GM12878 (cell line): ENCODE data around the gene STK16.

Experiments
- CEBPB ChIP-seq, 2 experiments: fragments of 150-350 bp in 1 of 2; IDR thresholded peaks; 2 replicates each; pipeline ENCODE4 v1.6.1; 2012 to 2014; ENCODE audit warnings: low read depth in 2 of 2, low read length in 2 of 2, borderline replicate concordance in 1 of 2, inconsistent platforms in 1 of 2
- CTCF ChIP-seq, 3 experiments: IDR thresholded peaks in 2 of 3; conservative IDR thresholded peaks in 1 of 3; 2 replicates each; pipeline ENCODE4 v1.5.1; 2011; ENCODE audit warnings: low read depth in 3 of 3, low read length in 3 of 3, mild to moderate bottlenecking in 3 of 3, control low read depth in 2 of 3, moderate library complexity in 2 of 3, inconsistent platforms in 1 of 3, mixed read lengths in 1 of 3; ENCODE audit not compliant: control insufficient read depth in 2 of 3, insufficient read depth in 1 of 3; ENCODE audit errors: extremely low read depth in 1 of 3
- EGR1 ChIP-seq, 2 experiments: IDR thresholded peaks; 1 replicate in 1 of 2; 2 replicates in 1 of 2; pipeline ENCODE4 v1.6.1; 2011 to 2012; ENCODE audit warnings: low read depth in 2 of 2, low read length in 2 of 2, borderline replicate concordance in 1 of 2, mild to moderate bottlenecking in 1 of 2, moderate library complexity in 1 of 2
- ELK1 ChIP-seq: IDR thresholded peaks from 2 replicates; pipeline ENCODE4 v1.6.1; 2012; ENCODE audit warnings: low read depth, low read length, improper control_type of control experiment
- MYC ChIP-seq: IDR thresholded peaks from 2 replicates; pipeline ENCODE4 v1.6.1; 2011; ENCODE audit warnings: mild to moderate bottlenecking, low read length, moderate library complexity, inconsistent platforms; ENCODE audit not compliant: insufficient read depth, insufficient replicate concordance, insufficient read length, severe bottlenecking
- NBN ChIP-seq: fragments of 450-650 bp; IDR thresholded peaks from 2 replicates; pipeline ENCODE4 v1.6.1; 2016
- NFIC ChIP-seq: IDR thresholded peaks from 2 replicates; pipeline ENCODE4 v1.6.1; 2012; ENCODE audit warnings: low read depth, mild to moderate bottlenecking, inconsistent platforms, low read length, moderate library complexity
- POU2F2 ChIP-seq: IDR thresholded peaks from 3 replicates; pipeline ENCODE4 v1.6.1; 2011; ENCODE audit warnings: low read depth, mild to moderate bottlenecking, low read length, borderline replicate concordance
- RFX5 ChIP-seq: IDR thresholded peaks from 2 replicates; pipeline ENCODE4 v1.6.1; 2011; ENCODE audit warnings: low read depth, low read length, improper control_type of control experiment
- TCF12 ChIP-seq: IDR thresholded peaks from 2 replicates; pipeline ENCODE4 v1.6.1; 2011; ENCODE audit warnings: low read depth, mild to moderate bottlenecking, low read length
- ZBTB33 ChIP-seq: fragments of 450-650 bp; IDR thresholded peaks from 2 replicates; pipeline ENCODE4 v1.6.1; 2017; ENCODE audit warnings: mild to moderate bottlenecking
- ZZZ3 ChIP-seq: IDR thresholded peaks from 2 replicates; pipeline ENCODE4 v1.6.1; 2011; ENCODE audit warnings: low read depth; ENCODE audit not compliant: control insufficient read depth, insufficient read length

- no peak for TF ChIP-seq NBN
- no peak for TF ChIP-seq RFX5
- no peak for TF ChIP-seq POU2F2
- no peak for TF ChIP-seq TCF12
- TF ChIP-seq MYC, result no peak
- no peak for TF ChIP-seq CTCF (IDR thresholded peaks at IDR 0.05 in 2 of 3, conservative IDR thresholded peaks at IDR 0.05 in 1 of 3; ENCODE audit: control insufficient read depth in 2 of 3, extremely low read depth in 1 of 3, insufficient read depth in 1 of 3, low read depth in 3 of 3, low read length in 3 of 3)
- no peak for TF ChIP-seq ELK1
- no peak for TF ChIP-seq ZBTB33
- TF ChIP-seq CEBPB (IDR thresholded peaks at IDR 0.05; ENCODE audit: borderline replicate concordance in 1 of 2, low read depth in 2 of 2, low read length in 2 of 2), result no peak
- no peak for TF ChIP-seq ZZZ3
- no peak for TF ChIP-seq EGR1 (IDR thresholded peaks at IDR 0.05; ENCODE audit: borderline replicate concordance in 1 of 2, low read depth in 2 of 2, low read length in 2 of 2)
- no peak for TF ChIP-seq NFIC
Observed at GRCh38 chr2:219251656-219252055, 6.4 kb downstream of the STK16 start.
